ENCODE data around the gene SDHA.

GRCh38 chr5:176296-176823 lies 41.8 kb upstream of the SDHA start:
- TF ChIP-seq CTCF (IDR thresholded peaks at IDR 0.05; ENCODE audit: insufficient read depth, low read depth, low read length), result no peak
- no peak for TF ChIP-seq EZH2 (IDR thresholded peaks at IDR 0.05; ENCODE audit: insufficient read depth, low read length)

Measured in astrocyte (in vitro differentiated cells and primary cell).